HUDEP-2 (cell line): ENCODE measurements around the gene ZNF181.
"Not testable (repeated sequence)": the region's sequence is repeated elsewhere in the genome, so short reads cannot be mapped to it uniquely, and the experiment has no call there.

ENCODE experiments used
- DNase-seq, 76 experiments: peaks; one replicate each; lab custom pipeline; 2025; ENCODE audit not compliant: unreplicated experiment in 76 of 76; lab: John Stamatoyannopoulos, UW

The ZNF181 gene

DNA sequence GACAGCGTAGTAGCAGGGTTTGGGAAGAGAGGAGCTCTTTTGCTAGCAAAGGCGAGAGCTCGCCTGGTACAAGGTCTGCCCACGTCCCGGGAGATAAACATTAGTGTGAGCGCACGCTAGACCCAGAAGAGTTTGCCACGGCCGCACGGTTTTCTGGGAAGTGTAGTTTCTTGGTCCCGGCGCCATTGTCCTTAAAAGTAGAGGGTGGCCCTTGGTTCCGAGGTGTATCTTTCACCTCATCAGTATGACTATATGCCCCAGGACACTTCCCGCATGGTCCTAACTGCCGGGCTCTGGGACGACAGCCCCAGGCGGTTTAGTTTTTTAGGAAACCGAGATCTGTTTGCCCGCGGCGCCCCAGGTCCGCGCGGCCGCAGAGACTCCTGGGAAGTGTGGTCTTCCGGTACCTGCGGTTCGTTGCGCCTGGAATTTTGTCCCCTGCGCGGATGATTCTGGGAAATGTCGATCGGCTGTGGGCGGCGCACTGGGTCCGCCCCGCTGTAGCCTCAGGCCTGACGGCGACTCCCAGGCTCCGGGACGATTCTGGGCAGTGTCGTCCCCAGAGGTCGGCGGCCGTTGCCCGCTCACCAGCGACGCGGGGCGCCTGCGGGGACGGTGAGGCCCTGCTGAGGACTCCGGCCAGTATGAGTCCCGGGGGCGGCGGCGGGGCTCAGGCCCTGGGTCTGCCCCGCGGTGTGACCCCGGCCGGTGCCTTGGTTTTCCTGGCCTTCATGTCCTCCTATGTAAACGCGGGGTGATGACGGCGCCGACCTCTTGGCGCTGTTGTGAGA is at the start of gene ZNF181:
Gene ZNF181 (plus strand): TSS at position 498 of the 791 bp plus-strand sequence. CDS start 795 bp downstream, outside the sequence.
- DNase-seq = peak; percentile 42 to 98 (median 87)

GRCh38 chr19:34685266-34685665 is 48.8 kb upstream of the ZNF181 start:
- DNase-seq = not testable (repeated sequence)

DNA sequence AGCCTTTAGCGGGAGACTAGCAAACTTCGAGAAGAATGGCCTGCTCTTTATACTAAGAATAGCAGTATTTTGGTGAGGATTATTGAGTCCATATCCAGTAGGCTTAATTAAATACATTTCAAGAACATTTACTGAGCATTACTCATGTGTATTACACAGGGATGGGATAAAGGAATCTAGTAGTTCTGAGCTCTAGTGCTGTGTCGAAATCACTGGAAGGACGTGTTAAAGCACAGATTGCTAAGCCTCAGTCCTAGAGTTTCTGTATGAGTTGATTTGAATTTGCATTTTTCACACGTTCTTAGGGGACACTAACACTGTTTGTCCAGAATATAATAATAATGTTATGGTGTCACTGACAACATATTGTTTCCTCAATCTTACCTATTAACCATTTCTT is 47.6 kb upstream of the ZNF181 start:
- DNase-seq = no peak

DNA sequence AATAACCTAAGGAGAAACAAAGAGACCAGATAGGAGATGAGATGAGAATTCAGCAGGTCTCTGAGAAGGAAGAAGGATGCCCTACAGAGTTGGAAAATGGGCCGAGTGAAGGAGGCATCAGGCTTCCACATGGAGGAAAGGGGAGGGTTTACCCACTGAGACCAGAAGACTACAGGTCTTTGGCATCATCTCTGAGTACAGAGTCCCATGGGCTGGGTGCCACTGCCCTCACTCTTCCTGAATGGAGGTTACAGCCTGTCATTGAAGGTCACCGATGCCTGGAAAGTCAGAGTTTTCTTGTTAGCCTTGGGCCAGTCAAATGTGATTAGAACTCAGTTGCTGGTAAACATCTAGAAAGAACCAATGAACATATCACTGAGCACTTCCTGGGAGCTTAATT is 46.7 kb upstream of the ZNF181 start:
- DNase-seq = no peak

GRCh38 chr19:34688592-34688991 is 45.5 kb upstream of the ZNF181 start:
- no peak for DNase-seq

DNA sequence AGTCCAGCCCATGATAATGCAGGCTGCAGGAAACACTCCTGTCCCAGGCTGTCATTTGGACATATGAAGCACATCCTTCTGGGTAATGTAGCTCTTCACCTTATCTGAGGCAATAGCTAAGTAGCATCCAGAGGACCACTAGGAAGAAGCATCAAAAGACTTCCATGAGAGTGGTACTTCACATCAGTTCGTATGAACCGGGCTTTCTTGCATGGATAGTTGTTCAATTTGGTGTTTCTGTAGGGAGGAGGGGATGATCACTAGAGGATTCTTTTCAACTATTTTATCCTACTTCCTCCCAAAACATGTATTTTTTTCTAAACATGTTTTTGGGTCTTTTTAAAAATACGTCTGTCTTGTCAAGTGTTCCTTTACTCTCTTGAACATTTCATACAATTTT is 43.7 kb upstream of the ZNF181 start:
- DNase-seq = no peak

DNA sequence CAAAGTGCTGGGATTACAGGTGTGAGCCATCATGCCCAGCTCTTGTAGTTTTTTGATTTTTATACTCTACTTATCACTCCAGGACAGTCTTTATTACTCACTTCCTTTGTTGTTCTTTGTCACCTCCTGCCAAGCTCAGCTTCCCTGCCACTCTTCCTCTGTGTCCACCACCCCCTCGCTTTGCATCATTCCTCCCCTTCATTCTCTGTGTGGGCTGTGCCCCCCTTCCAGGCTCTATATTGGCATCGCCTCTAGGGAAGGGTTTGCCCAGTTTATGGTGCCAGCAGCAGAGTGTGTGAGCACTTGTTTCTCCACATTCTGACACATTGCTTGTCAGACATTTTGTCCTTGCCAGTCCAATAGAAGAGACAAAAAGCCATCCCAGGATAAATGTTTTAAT is 41.5 kb upstream of the ZNF181 start:
- no peak for DNase-seq

DNA sequence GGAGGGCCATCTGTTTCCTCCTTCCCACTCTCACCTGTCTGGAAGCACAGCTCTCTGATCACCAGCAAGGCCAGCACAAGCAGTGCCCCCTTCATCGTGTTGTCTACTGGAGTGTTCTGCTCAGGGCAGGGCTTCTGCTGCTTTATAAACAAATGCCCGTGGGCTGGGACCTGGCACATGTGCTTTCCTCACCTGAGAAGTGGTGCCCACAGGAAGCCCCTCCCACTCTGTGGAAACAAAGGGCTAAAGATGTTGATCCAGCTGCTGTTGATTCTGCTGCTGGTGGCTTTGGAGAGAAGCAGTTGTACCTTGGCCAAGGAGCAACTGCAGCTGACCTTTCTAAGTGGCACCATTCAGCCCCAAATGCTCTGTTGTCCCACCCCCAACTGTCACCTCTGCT is 26.4 kb upstream of the ZNF181 start:
- DNase-seq = no peak

- DNase-seq = no peak
Observed at GRCh38 chr19:34711890-34712289, 22.2 kb upstream of the ZNF181 start.

DNA sequence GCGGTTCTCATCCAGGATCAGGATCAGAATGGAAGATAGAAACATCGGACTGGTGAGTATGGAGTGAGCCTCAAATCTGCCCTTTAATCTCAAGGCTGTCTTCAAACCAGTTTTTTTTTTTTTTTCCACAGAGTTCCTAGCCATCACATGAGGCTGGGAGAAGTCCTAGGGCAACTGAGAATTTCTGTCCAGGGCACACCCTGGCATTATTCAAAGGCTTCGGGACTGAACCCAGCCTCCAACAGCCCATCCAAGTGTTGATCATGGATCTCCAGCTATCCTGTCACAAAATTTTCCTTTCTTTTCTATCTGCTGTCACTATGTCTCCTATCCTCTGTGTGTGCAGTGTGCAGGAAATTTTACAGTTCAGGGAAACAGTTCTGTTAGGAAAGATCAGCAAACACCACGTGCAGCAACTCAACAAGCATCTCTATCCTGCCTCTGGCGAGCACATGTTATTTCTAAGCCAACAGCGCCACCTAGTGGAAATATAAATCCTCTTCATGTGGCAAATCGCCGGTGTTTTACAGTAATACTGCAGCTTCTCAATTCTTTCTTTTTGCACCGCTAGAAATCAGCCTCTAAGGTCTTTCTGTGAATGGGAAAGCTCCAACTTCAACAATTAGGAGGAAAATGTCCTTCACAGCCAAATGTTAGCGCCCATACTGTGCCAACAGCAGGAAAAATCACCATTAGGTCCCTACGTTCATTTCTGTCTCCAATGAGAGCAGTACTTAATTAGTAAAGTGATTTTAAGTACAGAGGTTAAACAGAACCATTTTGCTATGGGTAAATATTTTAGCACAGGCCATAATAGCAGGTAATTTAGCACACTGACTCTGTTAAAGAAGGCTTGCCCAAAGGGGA is 21.4 kb upstream of the ZNF181 start:
- DNase-seq = peak in 53 of 76 experiments; percentile 4 to 85 (median 57)

- DNase-seq = no peak
Observed at GRCh38 chr19:34713262-34713637, 20.8 kb upstream of the ZNF181 start.

GRCh38 chr19:34715357-34715756 is 18.7 kb upstream of the ZNF181 start:
- no peak for DNase-seq

DNA sequence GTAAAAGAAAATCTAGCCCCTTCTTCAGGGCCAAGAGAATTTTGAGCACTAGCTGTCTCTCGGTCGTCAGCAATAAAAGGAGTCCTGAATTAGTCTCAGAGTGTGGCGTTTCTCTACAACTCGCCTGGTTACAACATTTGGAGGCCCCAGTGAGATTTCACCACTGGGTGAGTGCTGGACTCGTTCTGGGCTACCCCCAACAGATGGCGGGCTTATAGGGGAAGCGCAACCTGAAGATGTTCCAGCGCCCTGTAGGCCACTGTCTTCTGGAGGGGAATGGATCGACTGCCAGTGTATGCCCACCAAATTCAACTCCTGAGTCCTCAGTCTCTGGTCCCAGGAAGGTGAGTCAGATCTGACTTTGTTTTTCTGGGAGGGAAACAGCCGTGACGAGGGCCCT is 11.7 kb upstream of the ZNF181 start:
- DNase-seq = no peak

DNA sequence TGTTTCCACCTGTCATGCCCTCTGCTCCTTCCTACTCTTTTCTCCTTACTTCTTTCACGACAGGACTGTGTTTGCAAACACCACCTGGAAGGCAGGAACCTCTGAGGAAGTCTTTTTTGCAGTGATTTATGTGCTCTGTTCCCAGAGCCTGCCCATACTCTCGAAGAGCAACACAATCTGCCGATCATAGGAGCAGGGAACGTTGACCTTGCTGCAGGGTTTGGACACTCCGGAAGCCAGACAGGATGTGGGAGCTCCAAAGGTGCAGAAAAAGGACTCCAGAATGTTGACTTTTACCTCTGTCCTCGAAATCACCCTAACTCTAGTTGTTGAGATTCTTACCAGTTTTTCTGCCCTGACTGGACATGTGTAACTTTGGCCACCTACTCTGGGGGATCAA is 8.6 kb upstream of the ZNF181 start:
- no peak for DNase-seq

DNA sequence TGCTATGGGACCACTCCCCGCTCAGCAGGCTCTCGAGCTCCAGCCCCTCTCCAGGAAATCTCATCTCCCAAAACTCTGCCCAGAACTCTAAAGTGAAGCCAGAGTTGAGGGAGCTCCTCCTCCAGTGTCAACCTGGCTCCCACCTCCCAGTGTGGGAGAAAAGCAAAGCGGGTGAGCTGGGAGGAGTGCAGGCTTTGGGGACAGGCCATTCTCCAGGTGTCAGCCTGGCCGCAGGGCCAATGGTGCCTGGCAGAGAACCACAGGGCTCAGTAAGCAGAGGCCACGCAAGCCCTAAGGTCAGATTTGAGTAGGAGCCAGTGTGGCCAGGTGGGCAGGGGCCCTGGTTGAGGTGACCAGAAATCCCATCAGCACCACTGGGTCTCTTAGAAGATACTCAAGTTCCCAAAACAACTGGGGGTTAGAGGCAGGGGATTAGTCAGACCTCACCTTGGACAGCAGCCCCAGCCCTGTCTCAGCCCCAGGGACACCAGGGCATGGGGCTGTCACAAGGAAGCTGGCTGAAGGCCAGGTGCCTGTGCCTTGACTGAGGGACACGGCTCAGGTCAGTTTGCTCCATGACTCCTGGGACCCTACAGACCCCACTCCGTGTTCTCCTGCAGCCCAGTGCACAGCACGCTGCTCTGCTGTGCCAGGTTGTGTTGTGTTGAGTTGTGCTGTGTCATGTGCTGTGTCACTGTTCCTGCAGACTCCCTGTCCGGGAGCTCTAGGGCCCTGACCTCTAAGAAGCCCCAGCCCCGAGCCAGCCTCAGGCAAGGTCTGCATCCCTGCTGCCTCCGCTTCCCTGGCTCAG is 2.8 kb upstream of the ZNF181 start:
- peak in 4 of 76 experiments; percentile 5 to 8 (median 6) for DNase-seq

DNA sequence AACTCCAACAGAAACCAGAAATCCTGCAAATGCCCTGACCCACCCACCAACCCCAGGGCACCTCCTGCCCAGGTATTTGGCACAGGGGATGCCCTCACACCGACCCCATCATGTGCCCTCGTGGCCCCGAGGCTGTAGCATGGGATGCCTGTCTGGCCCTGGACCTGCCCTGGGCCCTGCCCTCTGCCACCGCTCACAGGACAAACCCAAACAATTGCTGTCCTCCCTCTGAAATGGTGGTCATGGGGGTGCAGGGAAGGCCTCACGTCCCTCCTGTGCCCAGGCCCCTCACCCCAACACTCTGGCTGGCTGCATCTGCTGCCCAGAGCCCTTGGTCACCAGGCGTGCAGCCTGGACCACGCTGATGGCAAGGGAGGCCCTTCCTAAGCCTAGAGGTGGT is 2.1 kb upstream of the ZNF181 start:
- DNase-seq = no peak

DNA sequence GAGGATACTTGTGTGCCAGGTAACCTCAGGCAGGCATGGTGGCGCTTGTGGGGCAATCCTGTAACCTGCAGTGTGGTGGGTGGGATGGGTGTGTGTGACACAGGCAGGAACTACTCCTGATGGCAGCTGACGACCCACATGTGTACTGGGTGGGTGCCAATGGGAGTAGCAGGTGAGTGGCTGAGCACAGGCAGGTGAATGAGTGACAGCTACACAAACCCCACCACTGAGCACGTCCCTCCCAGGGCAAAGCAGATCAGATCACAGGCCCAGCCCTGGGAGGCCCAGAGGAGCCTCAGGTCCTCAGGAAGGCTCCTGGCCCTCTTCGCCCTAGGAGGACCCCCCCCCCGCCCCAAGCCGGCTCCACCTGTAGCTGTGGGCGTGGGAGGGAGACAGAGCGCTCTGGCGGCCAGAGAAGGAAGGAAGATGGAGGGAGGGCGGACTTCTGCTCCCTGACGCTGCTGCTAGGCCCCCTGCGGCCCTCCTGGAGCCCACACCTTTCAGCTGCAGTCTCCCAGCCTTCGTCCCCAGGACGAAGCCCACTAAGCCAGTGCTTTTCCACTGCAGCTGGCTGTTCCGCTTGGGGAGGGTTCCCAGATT is 1.3 kb upstream of the ZNF181 start:
- peak in 8 of 76 experiments; percentile 4 to 34 (median 12) for DNase-seq

GRCh38 chr19:34733266-34733745 is 737 bp upstream of the ZNF181 start:
- DNase-seq = peak in 65 of 76 experiments; percentile 34 to 98 (median 80)

DNA sequence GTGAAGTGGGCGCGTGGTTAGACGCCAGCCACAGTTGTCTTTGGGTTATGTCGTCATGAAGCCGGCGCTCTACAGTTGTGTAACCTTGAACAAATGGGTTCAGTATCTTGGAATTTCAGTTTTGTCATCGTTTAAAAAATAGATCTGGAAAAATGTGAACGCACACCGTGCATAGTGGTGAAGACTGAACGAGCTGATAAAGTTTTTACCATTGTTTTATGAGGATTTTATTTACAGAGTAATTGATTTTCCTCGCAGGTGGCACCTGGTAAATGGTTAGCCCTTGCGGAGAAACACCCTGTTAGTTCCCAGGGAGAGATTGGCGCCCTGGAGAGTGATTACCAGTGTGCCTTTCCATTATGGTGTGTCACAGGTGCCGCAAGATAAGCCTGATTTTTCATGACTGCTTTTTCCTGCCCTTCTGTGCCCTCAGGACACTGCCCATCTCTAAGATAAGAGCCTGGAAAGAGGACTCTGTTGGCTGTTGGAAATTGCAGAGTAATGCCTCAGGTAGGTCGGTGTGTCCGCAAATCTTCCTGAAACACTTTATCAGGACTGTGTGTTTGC is 577 bp downstream of the ZNF181 start:
- DNase-seq = peak in 2 of 76 experiments; percentile 50 to 76
